WTC11 (cell line): Measurements from ENCODE around the gene PGAP6.

Experiments
- NFE2L1 ChIP-seq: sonication (generic); formaldehyde crosslinking; IDR thresholded peaks from 2 replicates; pipeline ENCODE4 v1.8.1; 2023; ENCODE audit warnings: missing genetic modification reagents
- NFYB ChIP-seq: sonication (generic); formaldehyde crosslinking; conservative IDR thresholded peaks from 2 replicates; pipeline ENCODE4 v1.8.0; 2022; ENCODE audit warnings: low read depth, missing genetic modification reagents
- NR1H2 ChIP-seq: sonication (generic); formaldehyde crosslinking; IDR thresholded peaks from 2 replicates; pipeline ENCODE4 v1.9.0; 2021; ENCODE audit warnings: mild to moderate bottlenecking, moderate library complexity, missing genetic modification reagents
- NR3C1 ChIP-seq: sonication (generic); formaldehyde crosslinking; conservative IDR thresholded peaks from 2 replicates; pipeline ENCODE4 v1.8.1; 2023; ENCODE audit warnings: low read depth, mild to moderate bottlenecking, missing genetic modification reagents
- SMAD4 ChIP-seq: sonication (generic); formaldehyde crosslinking; IDR thresholded peaks from 2 replicates; pipeline ENCODE4 v1.8.0; 2022; ENCODE audit warnings: mild to moderate bottlenecking, missing genetic modification reagents
- SP1 ChIP-seq: sonication (generic); formaldehyde crosslinking; conservative IDR thresholded peaks from 2 replicates; pipeline ENCODE4 v1.8.1; 2022; ENCODE audit warnings: missing genetic modification reagents
- ZBTB21 ChIP-seq: sonication (generic); formaldehyde crosslinking; IDR thresholded peaks from 2 replicates; pipeline ENCODE4 v1.8.1; 2023; ENCODE audit warnings: mild to moderate bottlenecking, missing genetic modification reagents, borderline replicate concordance
- TF ChIP-seq, protein P1 (sequence below): sonication (generic); formaldehyde crosslinking; conservative IDR thresholded peaks from 2 replicates; pipeline ENCODE4 v1.8.1; 2022; ENCODE audit warnings: mild to moderate bottlenecking, missing genetic modification reagents
- TF ChIP-seq, protein P2 (sequence below): fragments of 200-600 bp; IDR thresholded peaks from 2 replicates; pipeline ENCODE4 v1.8.0; 2022; ENCODE audit warnings: antibody characterized with exemption
- TF ChIP-seq, protein P3 (sequence below): sonication (generic); formaldehyde crosslinking; IDR thresholded peaks from 2 replicates; pipeline ENCODE4 v1.8.0; 2022; ENCODE audit warnings: mild to moderate bottlenecking, missing genetic modification reagents
- TF ChIP-seq, protein P4 (sequence below): sonication (generic); formaldehyde crosslinking; IDR thresholded peaks from 2 replicates; pipeline ENCODE4 v1.8.1; 2023; ENCODE audit warnings: mild to moderate bottlenecking, missing genetic modification reagents, moderate library complexity
- TF ChIP-seq, protein P5 (sequence below): sonication (generic); formaldehyde crosslinking; IDR thresholded peaks from 2 replicates; pipeline ENCODE4 v1.8.0; 2022; ENCODE audit warnings: mild to moderate bottlenecking, missing genetic modification reagents
- TF ChIP-seq, protein P6 (sequence below): sonication (generic); formaldehyde crosslinking; IDR thresholded peaks from 2 replicates; pipeline ENCODE4 v1.8.1; 2023; ENCODE audit warnings: mild to moderate bottlenecking, missing genetic modification reagents, moderate library complexity

DNA sequence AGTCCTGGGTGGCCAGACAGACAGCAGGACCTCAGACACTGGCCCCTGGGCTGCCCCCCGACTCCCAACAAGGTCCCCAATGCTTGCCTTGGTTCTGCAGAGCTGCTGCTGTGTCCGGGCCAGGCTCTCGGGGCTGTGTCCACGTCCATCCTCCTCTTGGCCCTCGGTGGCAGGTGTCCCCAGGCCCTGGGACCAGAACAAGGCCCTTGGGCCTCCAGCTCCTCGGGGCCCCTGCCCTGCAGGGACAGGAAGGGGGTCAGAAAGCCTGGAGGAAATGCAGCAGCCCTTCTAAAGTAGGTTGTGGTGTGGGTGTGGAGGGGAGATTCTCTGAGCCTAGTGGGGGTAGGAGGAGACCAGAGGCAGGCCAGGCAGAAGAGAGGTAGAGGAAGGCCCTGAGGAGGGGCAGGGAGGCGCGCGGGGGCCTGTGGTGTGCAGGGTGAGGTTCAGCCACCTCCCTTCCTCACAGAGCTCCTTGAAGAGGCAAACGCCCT is 26.8 kb downstream of the PGAP6 start:
- no peak for TF ChIP-seq SP1 (CRISPR knock-in tag)
- TF ChIP-seq, protein P1, sequence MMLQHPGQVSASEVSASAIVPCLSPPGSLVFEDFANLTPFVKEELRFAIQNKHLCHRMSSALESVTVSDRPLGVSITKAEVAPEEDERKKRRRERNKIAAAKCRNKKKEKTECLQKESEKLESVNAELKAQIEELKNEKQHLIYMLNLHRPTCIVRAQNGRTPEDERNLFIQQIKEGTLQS (CRISPR knock-in tag): no peak
- TF ChIP-seq SMAD4 (CRISPR knock-in tag): no peak
- TF ChIP-seq, protein P2, sequence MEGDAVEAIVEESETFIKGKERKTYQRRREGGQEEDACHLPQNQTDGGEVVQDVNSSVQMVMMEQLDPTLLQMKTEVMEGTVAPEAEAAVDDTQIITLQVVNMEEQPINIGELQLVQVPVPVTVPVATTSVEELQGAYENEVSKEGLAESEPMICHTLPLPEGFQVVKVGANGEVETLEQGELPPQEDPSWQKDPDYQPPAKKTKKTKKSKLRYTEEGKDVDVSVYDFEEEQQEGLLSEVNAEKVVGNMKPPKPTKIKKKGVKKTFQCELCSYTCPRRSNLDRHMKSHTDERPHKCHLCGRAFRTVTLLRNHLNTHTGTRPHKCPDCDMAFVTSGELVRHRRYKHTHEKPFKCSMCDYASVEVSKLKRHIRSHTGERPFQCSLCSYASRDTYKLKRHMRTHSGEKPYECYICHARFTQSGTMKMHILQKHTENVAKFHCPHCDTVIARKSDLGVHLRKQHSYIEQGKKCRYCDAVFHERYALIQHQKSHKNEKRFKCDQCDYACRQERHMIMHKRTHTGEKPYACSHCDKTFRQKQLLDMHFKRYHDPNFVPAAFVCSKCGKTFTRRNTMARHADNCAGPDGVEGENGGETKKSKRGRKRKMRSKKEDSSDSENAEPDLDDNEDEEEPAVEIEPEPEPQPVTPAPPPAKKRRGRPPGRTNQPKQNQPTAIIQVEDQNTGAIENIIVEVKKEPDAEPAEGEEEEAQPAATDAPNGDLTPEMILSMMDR: no peak
- TF ChIP-seq, protein P3, sequence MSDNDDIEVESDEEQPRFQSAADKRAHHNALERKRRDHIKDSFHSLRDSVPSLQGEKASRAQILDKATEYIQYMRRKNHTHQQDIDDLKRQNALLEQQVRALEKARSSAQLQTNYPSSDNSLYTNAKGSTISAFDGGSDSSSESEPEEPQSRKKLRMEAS: no peak
- TF ChIP-seq, protein P4, sequence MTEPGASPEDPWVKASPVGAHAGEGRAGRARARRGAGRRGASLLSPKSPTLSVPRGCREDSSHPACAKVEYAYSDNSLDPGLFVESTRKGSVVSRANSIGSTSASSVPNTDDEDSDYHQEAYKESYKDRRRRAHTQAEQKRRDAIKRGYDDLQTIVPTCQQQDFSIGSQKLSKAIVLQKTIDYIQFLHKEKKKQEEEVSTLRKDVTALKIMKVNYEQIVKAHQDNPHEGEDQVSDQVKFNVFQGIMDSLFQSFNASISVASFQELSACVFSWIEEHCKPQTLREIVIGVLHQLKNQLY (CRISPR knock-in tag): no peak
- TF ChIP-seq, protein P5, sequence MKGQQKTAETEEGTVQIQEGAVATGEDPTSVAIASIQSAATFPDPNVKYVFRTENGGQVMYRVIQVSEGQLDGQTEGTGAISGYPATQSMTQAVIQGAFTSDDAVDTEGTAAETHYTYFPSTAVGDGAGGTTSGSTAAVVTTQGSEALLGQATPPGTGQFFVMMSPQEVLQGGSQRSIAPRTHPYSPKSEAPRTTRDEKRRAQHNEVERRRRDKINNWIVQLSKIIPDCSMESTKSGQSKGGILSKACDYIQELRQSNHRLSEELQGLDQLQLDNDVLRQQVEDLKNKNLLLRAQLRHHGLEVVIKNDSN (CRISPR knock-in tag): no peak
- TF ChIP-seq, protein P6, sequence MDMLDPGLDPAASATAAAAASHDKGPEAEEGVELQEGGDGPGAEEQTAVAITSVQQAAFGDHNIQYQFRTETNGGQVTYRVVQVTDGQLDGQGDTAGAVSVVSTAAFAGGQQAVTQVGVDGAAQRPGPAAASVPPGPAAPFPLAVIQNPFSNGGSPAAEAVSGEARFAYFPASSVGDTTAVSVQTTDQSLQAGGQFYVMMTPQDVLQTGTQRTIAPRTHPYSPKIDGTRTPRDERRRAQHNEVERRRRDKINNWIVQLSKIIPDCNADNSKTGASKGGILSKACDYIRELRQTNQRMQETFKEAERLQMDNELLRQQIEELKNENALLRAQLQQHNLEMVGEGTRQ (CRISPR knock-in tag): no peak
- no peak for TF ChIP-seq NFYB (CRISPR knock-in tag)
- no peak for TF ChIP-seq NFE2L1 (CRISPR knock-in tag)
- no peak for TF ChIP-seq NR1H2
- no peak for TF ChIP-seq ZBTB21 (CRISPR knock-in tag)
- TF ChIP-seq NR3C1 (CRISPR knock-in tag): no peak
